Astrocyte (in vitro differentiated cells and primary cell): Measurements from ENCODE around the gene ARMCX2. TPM values are rescaled to one million over a fixed set of nuclear protein-coding genes. Genes with fewer than 3 reads are reported as not detected.

Experiments
- DNase-seq: peaks from one replicate; pipeline ENCODE4 v3.0.0-alpha.2; 2010; ENCODE audit warnings: low read depth
- FAIRE-seq: peaks from 2 replicates; lab custom pipeline; 2011; peaks lifted over from hg19 to GRCh38; lab: Jason Lieb, UNC
- H2AFZ ChIP-seq: 2 replicates; pipeline ENCODE4 v1.6.0; 2012; ENCODE audit warnings: low read depth, low read length, inconsistent platforms
- H3K27ac ChIP-seq: 2 replicates; pipeline ENCODE4 v1.5.1; 2011; ENCODE audit warnings: low read depth, low read length, inconsistent platforms
- H3K27me3 ChIP-seq: 2 replicates; pipeline ENCODE4 v1.6.0; 2011; ENCODE audit warnings: low read length, inconsistent platforms; ENCODE audit not compliant: insufficient read depth
- H3K36me3 ChIP-seq: 2 replicates; pipeline ENCODE4 v1.5.1; 2011; ENCODE audit warnings: low read length, inconsistent platforms; ENCODE audit not compliant: insufficient read depth
- H3K4me1 ChIP-seq: 2 replicates; pipeline ENCODE4 v1.5.1; 2011; ENCODE audit warnings: low read length, inconsistent platforms; ENCODE audit not compliant: insufficient read depth
- H3K4me2 ChIP-seq: 2 replicates; pipeline ENCODE4 v1.6.0; 2012; ENCODE audit warnings: low read length, inconsistent platforms
- H3K4me3 ChIP-seq: 2 replicates; pipeline ENCODE4 v1.5.1; 2011; ENCODE audit warnings: low read depth, mild to moderate bottlenecking, low read length, inconsistent platforms; ENCODE audit not compliant: insufficient read depth
- H3K79me2 ChIP-seq: 2 replicates; pipeline ENCODE4 v1.6.0; 2012; ENCODE audit warnings: mild to moderate bottlenecking, low read length, inconsistent platforms; ENCODE audit not compliant: insufficient read depth
- H3K9ac ChIP-seq: 2 replicates; pipeline ENCODE4 v1.6.0; 2012; ENCODE audit warnings: mild to moderate bottlenecking, low read length, inconsistent platforms
- H3K9me3 ChIP-seq: 2 replicates; pipeline ENCODE4 v1.5.1; 2012; ENCODE audit warnings: low read depth, mild to moderate bottlenecking, low read length, inconsistent platforms; ENCODE audit not compliant: insufficient read depth
- H4K20me1 ChIP-seq: 2 replicates; pipeline ENCODE4 v1.6.0; 2012; ENCODE audit warnings: low read length, inconsistent platforms; ENCODE audit not compliant: insufficient read depth
- H3K27ac Mint-ChIP-seq: one replicate; pipeline ENCODE4 v1.8.0; 2021; ENCODE audit warnings: mild to moderate bottlenecking, mixed read lengths; ENCODE audit not compliant: unreplicated experiment
- H3K27me3 Mint-ChIP-seq: one replicate; pipeline ENCODE4 v1.8.0; 2021; ENCODE audit warnings: low read depth, mixed read lengths; ENCODE audit not compliant: unreplicated experiment
- H3K36me3 Mint-ChIP-seq: one replicate; pipeline ENCODE4 v1.8.0; 2021; ENCODE audit warnings: low read depth, mixed read lengths; ENCODE audit not compliant: unreplicated experiment
- H3K4me1 Mint-ChIP-seq: one replicate; pipeline ENCODE4 v1.8.0; 2021; ENCODE audit warnings: low read depth, mixed read lengths; ENCODE audit not compliant: unreplicated experiment
- H3K4me3 Mint-ChIP-seq: one replicate; pipeline ENCODE4 v1.8.0; 2021; ENCODE audit warnings: mild to moderate bottlenecking, moderate library complexity, mixed read lengths; ENCODE audit not compliant: unreplicated experiment
- H3K9me3 Mint-ChIP-seq: one replicate; pipeline ENCODE4 v1.8.0; 2021; ENCODE audit warnings: mild to moderate bottlenecking, mixed read lengths; ENCODE audit not compliant: unreplicated experiment
- EZH2 ChIP-seq: IDR thresholded peaks from 2 replicates; pipeline ENCODE4 v1.6.1; 2012; ENCODE audit warnings: mild to moderate bottlenecking, low read length, inconsistent platforms; ENCODE audit not compliant: insufficient read depth
- total RNA-seq: library from RNA; stranded (reverse); gene quantifications from 2 replicates; pipeline ENCODE4 v1.2.1, GENCODE V29; 2021
- TF ChIP-seq, protein P1 (sequence below): IDR thresholded peaks from 2 replicates; pipeline ENCODE4 v1.5.1; 2011; ENCODE audit warnings: low read depth, mild to moderate bottlenecking, inconsistent platforms, low read length, moderate library complexity; ENCODE audit not compliant: insufficient read depth

ARMCX2 gene
- total RNA-seq, 1 donor from 2014 or later: 96.5 TPM

DNA sequence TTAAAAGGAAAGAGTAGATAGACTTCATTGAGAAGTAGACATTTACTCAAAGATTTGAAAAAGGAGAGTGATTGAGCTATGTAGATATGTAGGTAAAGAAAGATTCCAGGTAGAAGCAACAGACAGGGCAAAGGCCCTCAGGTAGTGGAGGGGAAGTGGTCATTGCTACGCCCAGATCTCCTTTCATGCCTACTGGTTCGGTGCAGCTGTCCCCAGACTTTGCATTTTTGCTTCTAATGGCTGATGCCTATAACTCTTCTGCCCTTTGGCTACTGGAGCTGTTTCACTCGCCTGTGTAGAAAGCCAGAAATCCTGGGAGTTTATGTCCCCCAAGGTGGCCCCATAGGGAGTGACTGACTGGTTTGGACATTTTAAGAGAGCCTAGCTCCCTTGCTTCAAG, 16.9 kb upstream of the ARMCX2 start:
- no peak overlapping the region for H3K4me3 Mint-ChIP-seq
- FAIRE-seq: peak; percentile 70
- H3K36me3 Mint-ChIP-seq: no peaks in the 10 kb centered on the region
- H3K27me3 Mint-ChIP-seq: no peaks in the 10 kb centered on the region
- no peak for DNase-seq
- Histone ChIP-seq H4K20me1 (no peaks in the 10 kb centered on the region), H3K79me2 (no peaks in the 10 kb centered on the region), H2AFZ (no peak overlapping the region), H3K4me3 (no peak overlapping the region), H3K27ac (no peak overlapping the region), H3K9ac (no peak overlapping the region), H3K9me3 (no peaks in the 10 kb centered on the region), H3K4me1 (no peaks in the 10 kb centered on the region), H3K4me2 (no peak overlapping the region), H3K27me3 (no peaks in the 10 kb centered on the region), H3K36me3 (no peaks in the 10 kb centered on the region)
- no peak for TF ChIP-seq EZH2
- TF ChIP-seq, protein P1, sequence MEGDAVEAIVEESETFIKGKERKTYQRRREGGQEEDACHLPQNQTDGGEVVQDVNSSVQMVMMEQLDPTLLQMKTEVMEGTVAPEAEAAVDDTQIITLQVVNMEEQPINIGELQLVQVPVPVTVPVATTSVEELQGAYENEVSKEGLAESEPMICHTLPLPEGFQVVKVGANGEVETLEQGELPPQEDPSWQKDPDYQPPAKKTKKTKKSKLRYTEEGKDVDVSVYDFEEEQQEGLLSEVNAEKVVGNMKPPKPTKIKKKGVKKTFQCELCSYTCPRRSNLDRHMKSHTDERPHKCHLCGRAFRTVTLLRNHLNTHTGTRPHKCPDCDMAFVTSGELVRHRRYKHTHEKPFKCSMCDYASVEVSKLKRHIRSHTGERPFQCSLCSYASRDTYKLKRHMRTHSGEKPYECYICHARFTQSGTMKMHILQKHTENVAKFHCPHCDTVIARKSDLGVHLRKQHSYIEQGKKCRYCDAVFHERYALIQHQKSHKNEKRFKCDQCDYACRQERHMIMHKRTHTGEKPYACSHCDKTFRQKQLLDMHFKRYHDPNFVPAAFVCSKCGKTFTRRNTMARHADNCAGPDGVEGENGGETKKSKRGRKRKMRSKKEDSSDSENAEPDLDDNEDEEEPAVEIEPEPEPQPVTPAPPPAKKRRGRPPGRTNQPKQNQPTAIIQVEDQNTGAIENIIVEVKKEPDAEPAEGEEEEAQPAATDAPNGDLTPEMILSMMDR: no peak
- no peaks in the 10 kb centered on the region for H3K4me1 Mint-ChIP-seq
- H3K9me3 Mint-ChIP-seq: no peaks in the 10 kb centered on the region
- H3K27ac Mint-ChIP-seq: no peak overlapping the region

DNA sequence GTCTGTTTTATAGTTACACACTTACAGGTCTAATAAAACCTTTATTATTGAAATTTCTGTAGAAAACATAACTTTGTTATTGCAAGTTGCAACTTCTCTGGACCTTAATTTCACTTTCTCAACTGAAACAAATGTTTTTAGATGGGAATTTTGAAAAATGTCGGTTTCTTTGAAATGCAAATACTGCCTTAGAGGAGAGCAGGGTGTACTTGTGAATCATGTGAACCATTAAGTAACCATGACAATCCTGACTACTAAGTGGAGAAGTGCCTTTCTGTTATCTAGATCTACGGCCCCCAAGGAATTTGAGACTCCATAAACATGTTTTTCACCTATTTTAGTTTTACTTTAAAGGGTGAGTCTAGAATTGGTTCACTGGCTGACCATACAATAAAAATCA, 8.5 kb upstream of the ARMCX2 start:
- Histone ChIP-seq H3K9ac (no peak overlapping the region), H3K79me2 (no peaks in the 10 kb centered on the region), H3K4me1 (no peaks in the 10 kb centered on the region), H4K20me1 (no peaks in the 10 kb centered on the region), H3K27me3 (no peaks in the 10 kb centered on the region), H3K36me3 (no peaks in the 10 kb centered on the region), H3K9me3 (no peaks in the 10 kb centered on the region), H3K27ac (no peak overlapping the region), H3K4me2 (no peak overlapping the region), H3K4me3 (no peak overlapping the region), H2AFZ (no peak overlapping the region)
- TF ChIP-seq, protein P1: no peak
- no peak for TF ChIP-seq EZH2
- peak; percentile 14 for DNase-seq
- no peak overlapping the region for H3K4me3 Mint-ChIP-seq
- no peaks in the 10 kb centered on the region for H3K27me3 Mint-ChIP-seq
- no peaks in the 10 kb centered on the region for H3K4me1 Mint-ChIP-seq
- H3K9me3 Mint-ChIP-seq: no peaks in the 10 kb centered on the region
- FAIRE-seq: peak; percentile 32
- no peaks in the 10 kb centered on the region for H3K36me3 Mint-ChIP-seq
- H3K27ac Mint-ChIP-seq: no peak overlapping the region

DNA sequence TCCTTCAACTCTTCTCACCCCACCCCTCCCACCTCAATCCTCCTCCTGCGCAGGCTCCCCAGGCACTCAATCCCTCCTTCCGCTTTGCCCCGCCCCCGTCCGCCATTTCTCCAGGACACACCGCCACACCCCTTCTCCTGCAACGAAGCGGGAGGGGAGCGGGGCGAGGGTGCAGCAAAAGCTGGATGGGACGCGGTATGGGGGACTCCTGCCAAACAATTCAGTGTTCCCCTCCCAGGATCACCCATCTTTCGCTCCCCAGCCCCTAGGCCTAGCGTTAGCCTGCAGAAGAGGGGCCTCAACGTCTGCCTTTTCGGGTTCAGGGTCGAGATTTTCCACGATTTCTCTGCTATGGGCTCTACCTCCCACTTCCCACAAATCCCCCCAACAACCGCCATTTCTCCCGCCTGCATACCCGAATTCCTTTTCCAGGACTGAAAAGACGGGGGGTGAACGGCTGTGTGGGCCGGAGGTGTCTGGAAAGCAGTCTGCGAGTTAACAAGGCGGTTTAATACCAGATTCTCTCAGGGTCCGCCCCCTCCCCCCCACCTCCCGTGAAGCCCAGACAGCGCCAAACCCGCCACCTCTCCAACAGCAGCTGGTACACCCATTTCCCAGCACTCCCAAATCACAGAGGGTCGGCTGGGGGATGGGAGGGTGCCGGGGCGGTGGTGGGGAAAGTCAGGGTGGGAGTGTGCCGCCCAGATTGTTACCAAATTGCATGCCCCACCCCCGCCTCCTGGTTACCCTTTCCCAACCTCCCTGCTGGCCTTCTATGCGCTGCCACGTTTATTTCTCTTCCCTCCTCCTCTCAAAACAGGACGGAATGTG, 774 bp downstream of the ARMCX2 start:
- Histone ChIP-seq H3K9me3 (no peaks in the 10 kb centered on the region), H3K79me2 (peaks cover 21% of the 10 kb centered on the region), H3K4me1 (peaks cover 7% of the 10 kb centered on the region), H3K4me2 (peak overlapping the region; percentile 92), H3K4me3 (peak overlapping the region; percentile 82), H3K27ac (peak overlapping the region; percentile 47), H2AFZ (peak overlapping the region; percentile 71), H3K36me3 (peaks cover 2% of the 10 kb centered on the region), H4K20me1 (peaks cover 28% of the 10 kb centered on the region), H3K9ac (peak overlapping the region; percentile 84), H3K27me3 (no peaks in the 10 kb centered on the region)
- FAIRE-seq: peak; percentile 78
- peak overlapping the region; percentile 86 for H3K4me3 Mint-ChIP-seq
- no peaks in the 10 kb centered on the region for H3K9me3 Mint-ChIP-seq
- H3K36me3 Mint-ChIP-seq: no peaks in the 10 kb centered on the region
- peak overlapping the region; percentile 53 for H3K27ac Mint-ChIP-seq
- H3K4me1 Mint-ChIP-seq: peaks cover 7% of the 10 kb centered on the region
- no peaks in the 10 kb centered on the region for H3K27me3 Mint-ChIP-seq
- peak; percentile 20 for DNase-seq
- TF ChIP-seq EZH2: no peak
- TF ChIP-seq, protein P1: no peak
